Measurements from ENCODE around the gene TEAD4. TPM values are rescaled to one million over a fixed set of nuclear protein-coding genes. Genes with fewer than 3 reads are reported as not detected.

The TEAD4 gene
- total and polyA plus RNA-seq, 2 donors: 1.6 to 15.1 TPM

GRCh38 chr12:3038926-3039510, 79.8 kb downstream of the TEAD4 start:
- Histone ChIP-seq H3K27me3 (ENCODE audit: control insufficient read depth in 2 of 2, insufficient read depth in 1 of 2, low read length in 1 of 2) (peaks cover 0 to 9% of the 10 kb centered on the region in 2 donors), H3K36me3 (ENCODE audit: control insufficient read depth in 2 of 2, insufficient read depth in 2 of 2, low read length in 1 of 2) (no peaks in the 10 kb centered on the region), H3K4me1 (ENCODE audit: control insufficient read depth in 2 of 2, insufficient read depth in 2 of 2, low read length in 2 of 2) (no peaks in the 10 kb centered on the region), H3K27ac (ENCODE audit: low read depth in 1 of 2, low read length in 1 of 2) (no peak overlapping the region), H3K4me3 (ENCODE audit: low read length in 2 of 2) (no peak overlapping the region), H3K9me3 (ENCODE audit: control insufficient read depth in 2 of 2, insufficient read depth in 1 of 2, low read length in 1 of 2) (no peaks in the 10 kb centered on the region)
- no peak for DNase-seq (ENCODE audit: low read depth in 6 of 9, low spot score in 9 of 9)
- WGBS: 97% methylated on average over 11 of the region's 11 CpGs

GRCh38 chr12:3040026-3040656, 80.9 kb downstream of the TEAD4 start:
- no peaks in the 10 kb centered on the region for H3K36me3 ChIP-seq (ENCODE audit: control insufficient read depth in 2 of 2, insufficient read depth in 2 of 2, low read length in 1 of 2)
- H3K27ac ChIP-seq (ENCODE audit: low read depth in 1 of 2, low read length in 1 of 2): no peak overlapping the region
- WGBS: 92% methylated on average over 15 of the region's 15 CpGs
- H3K4me3 ChIP-seq (ENCODE audit: low read length in 2 of 2): no peak overlapping the region
- no peaks in the 10 kb centered on the region for H3K4me1 ChIP-seq (ENCODE audit: control insufficient read depth in 2 of 2, insufficient read depth in 2 of 2, low read length in 2 of 2)
- H3K9me3 ChIP-seq (ENCODE audit: control insufficient read depth in 2 of 2, insufficient read depth in 1 of 2, low read length in 1 of 2): no peaks in the 10 kb centered on the region
- H3K27me3 ChIP-seq (ENCODE audit: control insufficient read depth in 2 of 2, insufficient read depth in 1 of 2, low read length in 1 of 2): peaks cover 0 to 9% of the 10 kb centered on the region in 2 donors
- DNase-seq (ENCODE audit: low read depth in 6 of 9, low spot score in 9 of 9): no peak

GRCh38 chr12:3040663-3041544, 81.7 kb downstream of the TEAD4 start:
- no peak for DNase-seq (ENCODE audit: low read depth in 6 of 9, low spot score in 9 of 9)
- WGBS: 95% methylated on average over 29 of the region's 29 CpGs
- no peak overlapping the region for H3K4me3 ChIP-seq (ENCODE audit: low read length in 2 of 2)
- H3K27ac ChIP-seq (ENCODE audit: low read depth in 1 of 2, low read length in 1 of 2): no peak overlapping the region
- H3K27me3 ChIP-seq (ENCODE audit: control insufficient read depth in 2 of 2, insufficient read depth in 1 of 2, low read length in 1 of 2): peaks cover 0 to 9% of the 10 kb centered on the region in 2 donors
- no peaks in the 10 kb centered on the region for H3K4me1 ChIP-seq (ENCODE audit: control insufficient read depth in 2 of 2, insufficient read depth in 2 of 2, low read length in 2 of 2)
- no peaks in the 10 kb centered on the region for H3K36me3 ChIP-seq (ENCODE audit: control insufficient read depth in 2 of 2, insufficient read depth in 2 of 2, low read length in 1 of 2)
- H3K9me3 ChIP-seq (ENCODE audit: control insufficient read depth in 2 of 2, insufficient read depth in 1 of 2, low read length in 1 of 2): no peaks in the 10 kb centered on the region

- peak; percentile 24 to 73 (median 48) for DNase-seq (ENCODE audit: low read depth in 6 of 9, low spot score in 9 of 9)
- Histone ChIP-seq H3K4me3 (ENCODE audit: low read length in 2 of 2) (no peak overlapping the region), H3K4me1 (ENCODE audit: control insufficient read depth in 2 of 2, insufficient read depth in 2 of 2, low read length in 2 of 2) (no peaks in the 10 kb centered on the region), H3K36me3 (ENCODE audit: control insufficient read depth in 2 of 2, insufficient read depth in 2 of 2, low read length in 1 of 2) (no peaks in the 10 kb centered on the region), H3K27ac (ENCODE audit: low read depth in 1 of 2, low read length in 1 of 2) (no peak overlapping the region), H3K9me3 (ENCODE audit: control insufficient read depth in 2 of 2, insufficient read depth in 1 of 2, low read length in 1 of 2) (no peaks in the 10 kb centered on the region), H3K27me3 (ENCODE audit: control insufficient read depth in 2 of 2, insufficient read depth in 1 of 2, low read length in 1 of 2) (peaks cover 0 to 9% of the 10 kb centered on the region in 2 donors)
- 70% methylated on average over 11 of the region's 11 CpGs for WGBS
Measured at GRCh38 chr12:3041558-3042164, 82.5 kb downstream of the TEAD4 start.

- no peak for DNase-seq (ENCODE audit: low read depth in 6 of 9, low spot score in 9 of 9)
- H3K4me1 ChIP-seq (ENCODE audit: control insufficient read depth in 2 of 2, insufficient read depth in 2 of 2, low read length in 2 of 2): no peaks in the 10 kb centered on the region
- H3K27me3 ChIP-seq (ENCODE audit: control insufficient read depth in 2 of 2, insufficient read depth in 1 of 2, low read length in 1 of 2): peaks cover 0 to 9% of the 10 kb centered on the region in 2 donors
- WGBS: 22% methylated on average over 8 of the region's 8 CpGs
- no peaks in the 10 kb centered on the region for H3K36me3 ChIP-seq (ENCODE audit: control insufficient read depth in 2 of 2, insufficient read depth in 2 of 2, low read length in 1 of 2)
- H3K4me3 ChIP-seq (ENCODE audit: low read length in 2 of 2): no peak overlapping the region
- H3K9me3 ChIP-seq (ENCODE audit: control insufficient read depth in 2 of 2, insufficient read depth in 1 of 2, low read length in 1 of 2): no peaks in the 10 kb centered on the region
- H3K27ac ChIP-seq (ENCODE audit: low read depth in 1 of 2, low read length in 1 of 2): no peak overlapping the region
Measured at GRCh38 chr12:3042394-3042793, 83.2 kb downstream of the TEAD4 start.

GRCh38 chr12:3042826-3043225, 83.6 kb downstream of the TEAD4 start:
- no peak for DNase-seq (ENCODE audit: low read depth in 6 of 9, low spot score in 9 of 9)
- no peaks in the 10 kb centered on the region for H3K36me3 ChIP-seq (ENCODE audit: control insufficient read depth in 2 of 2, insufficient read depth in 2 of 2, low read length in 1 of 2)

GRCh38 chr12:3043406-3043805, 84.2 kb downstream of the TEAD4 start:
- no peak for DNase-seq (ENCODE audit: low read depth in 6 of 9, low spot score in 9 of 9)
- Histone ChIP-seq H3K9me3 (ENCODE audit: control insufficient read depth in 2 of 2, insufficient read depth in 1 of 2, low read length in 1 of 2) (no peaks in the 10 kb centered on the region), H3K36me3 (ENCODE audit: control insufficient read depth in 2 of 2, insufficient read depth in 2 of 2, low read length in 1 of 2) (no peaks in the 10 kb centered on the region), H3K27ac (ENCODE audit: low read depth in 1 of 2, low read length in 1 of 2) (no peak overlapping the region), H3K27me3 (ENCODE audit: control insufficient read depth in 2 of 2, insufficient read depth in 1 of 2, low read length in 1 of 2) (peaks cover 0 to 9% of the 10 kb centered on the region in 2 donors), H3K4me3 (ENCODE audit: low read length in 2 of 2) (no peak overlapping the region), H3K4me1 (ENCODE audit: control insufficient read depth in 2 of 2, insufficient read depth in 2 of 2, low read length in 2 of 2) (no peaks in the 10 kb centered on the region)
- WGBS: 95% methylated on average over 7 of the region's 7 CpGs

More at GRCh38 chr12:3042826-3043225, 83.6 kb downstream of the TEAD4 start:
- WGBS: 90% methylated on average over 4 of the region's 4 CpGs
- Histone ChIP-seq H3K4me3 (ENCODE audit: low read length in 2 of 2) (no peak overlapping the region), H3K27me3 (ENCODE audit: control insufficient read depth in 2 of 2, insufficient read depth in 1 of 2, low read length in 1 of 2) (peaks cover 0 to 9% of the 10 kb centered on the region in 2 donors), H3K9me3 (ENCODE audit: control insufficient read depth in 2 of 2, insufficient read depth in 1 of 2, low read length in 1 of 2) (no peaks in the 10 kb centered on the region), H3K27ac (ENCODE audit: low read depth in 1 of 2, low read length in 1 of 2) (no peak overlapping the region), H3K4me1 (ENCODE audit: control insufficient read depth in 2 of 2, insufficient read depth in 2 of 2, low read length in 2 of 2) (no peaks in the 10 kb centered on the region)

- Histone ChIP-seq H3K9me3 (ENCODE audit: control insufficient read depth in 2 of 2, insufficient read depth in 1 of 2, low read length in 1 of 2) (no peaks in the 10 kb centered on the region), H3K36me3 (ENCODE audit: control insufficient read depth in 2 of 2, insufficient read depth in 2 of 2, low read length in 1 of 2) (no peaks in the 10 kb centered on the region), H3K4me1 (ENCODE audit: control insufficient read depth in 2 of 2, insufficient read depth in 2 of 2, low read length in 2 of 2) (no peaks in the 10 kb centered on the region), H3K27me3 (ENCODE audit: control insufficient read depth in 2 of 2, insufficient read depth in 1 of 2, low read length in 1 of 2) (peaks cover 0 to 9% of the 10 kb centered on the region in 2 donors), H3K4me3 (ENCODE audit: low read length in 2 of 2) (no peak overlapping the region), H3K27ac (ENCODE audit: low read depth in 1 of 2, low read length in 1 of 2) (no peak overlapping the region)
- 86% methylated on average over 8 of the region's 8 CpGs for WGBS
- DNase-seq (ENCODE audit: low read depth in 6 of 9, low spot score in 9 of 9): no peak
Measured at GRCh38 chr12:3044141-3044630, 85.0 kb downstream of the TEAD4 start.

All from thymus (tissue), 11 donors.